ENCODE results near the gene LRRTM4.

- TF ChIP-seq EZH2 (IDR thresholded peaks at IDR 0.05; ENCODE audit: insufficient read depth, poor library complexity, severe bottlenecking), result no peak
- no peak for TF ChIP-seq EZH2phosphoT487 (IDR thresholded peaks at IDR 0.05; ENCODE audit: insufficient read depth, low read depth)
Observed at GRCh38 chr2:77185052-77185451, 337.1 kb downstream of the LRRTM4 start.

All from GM23248 (cell line).